GM19452 (cell line): Measurements from ENCODE around the gene STEAP3.

ENCODE experiments used
- ATAC-seq: cut with Tn5 transposase; IDR thresholded peaks from one replicate; pipeline ENCODE4 v1.9.1; 2021; ENCODE audit not compliant: unreplicated experiment

The STEAP3 gene

GRCh38 chr2:119245841-119246230, 22.2 kb downstream of the STEAP3 start:
- no peak for ATAC-seq

- no peak for ATAC-seq
These were observed 23.5 kb downstream of the STEAP3 start for GRCh38 chr2:119246884-119247843.

- no peak for ATAC-seq
These were observed 24.2 kb downstream of the STEAP3 start for GRCh38 chr2:119247844-119248271.

GRCh38 chr2:119248311-119248710, 24.7 kb downstream of the STEAP3 start:
- no peak for ATAC-seq

- no peak for ATAC-seq
These were observed 25.1 kb downstream of the STEAP3 start for GRCh38 chr2:119248751-119249150.

- no peak for ATAC-seq
These were observed 25.7 kb downstream of the STEAP3 start for GRCh38 chr2:119249311-119249710.

- ATAC-seq, result no peak
These were observed 26.5 kb downstream of the STEAP3 start for GRCh38 chr2:119249855-119250717.

GRCh38 chr2:119250718-119251290, 27.2 kb downstream of the STEAP3 start:
- no peak for ATAC-seq

GRCh38 chr2:119251652-119252051, 28.0 kb downstream of the STEAP3 start:
- ATAC-seq, result no peak

- no peak for ATAC-seq
These were observed 28.8 kb downstream of the STEAP3 start for GRCh38 chr2:119252186-119253113.

GRCh38 chr2:119253114-119253702, 29.6 kb downstream of the STEAP3 start:
- ATAC-seq, result no peak

GRCh38 chr2:119253760-119254600, 30.3 kb downstream of the STEAP3 start:
- no peak for ATAC-seq

- no peak for ATAC-seq
These were observed 31.0 kb downstream of the STEAP3 start for GRCh38 chr2:119254601-119255080.

- no peak for ATAC-seq
These were observed 32.3 kb downstream of the STEAP3 start for GRCh38 chr2:119255760-119256581.

- ATAC-seq, result no peak
These were observed 32.9 kb downstream of the STEAP3 start for GRCh38 chr2:119256582-119256921.

- ATAC-seq, result no peak
These were observed 33.6 kb downstream of the STEAP3 start for GRCh38 chr2:119257198-119257597.

GRCh38 chr2:119259296-119259860, 35.7 kb downstream of the STEAP3 start:
- no peak for ATAC-seq
